Spleen (tissue), 7 donors: ENCODE data around the gene WDR35.

ENCODE experiments used
- CTCF ChIP-seq, 11 experiments: fragments of 200-600 bp in 7 of 11; fragments of 450-650 bp in 4 of 11; sonication (generic) in 4 of 11; IDR thresholded peaks in 8 of 11; conservative IDR thresholded peaks in 3 of 11; 1 replicate in 7 of 11; 2 replicates in 4 of 11; pipeline versions ENCODE4 v1.4.0 to v1.8.0; 2016 to 2021; ENCODE audit warnings: antibody characterized with exemption in 11 of 11, inconsistent platforms in 4 of 11, mild to moderate bottlenecking in 1 of 11
- POLR2A ChIP-seq, 3 donors: fragments of 450-650 bp; IDR thresholded peaks; one replicate each; pipeline ENCODE4 v1.5.1; 2017; ENCODE audit warnings: antibody characterized with exemption in 3 of 3, mild to moderate bottlenecking in 1 of 3
- POLR2AphosphoS5 ChIP-seq, 3 donors: sonication (generic); formaldehyde crosslinking; IDR thresholded peaks; one replicate each; pipeline ENCODE4 v1.5.1; 2017; ENCODE audit warnings: antibody characterized with exemption in 3 of 3
- donor health status: DM: no; HTN: no; CAD: no; lungs with moderate emphysema.
- donor health status: DM: no; HTN: no; CAD: no.
- donor health status: DM: no; HTN: no; CAD: no.

DNA sequence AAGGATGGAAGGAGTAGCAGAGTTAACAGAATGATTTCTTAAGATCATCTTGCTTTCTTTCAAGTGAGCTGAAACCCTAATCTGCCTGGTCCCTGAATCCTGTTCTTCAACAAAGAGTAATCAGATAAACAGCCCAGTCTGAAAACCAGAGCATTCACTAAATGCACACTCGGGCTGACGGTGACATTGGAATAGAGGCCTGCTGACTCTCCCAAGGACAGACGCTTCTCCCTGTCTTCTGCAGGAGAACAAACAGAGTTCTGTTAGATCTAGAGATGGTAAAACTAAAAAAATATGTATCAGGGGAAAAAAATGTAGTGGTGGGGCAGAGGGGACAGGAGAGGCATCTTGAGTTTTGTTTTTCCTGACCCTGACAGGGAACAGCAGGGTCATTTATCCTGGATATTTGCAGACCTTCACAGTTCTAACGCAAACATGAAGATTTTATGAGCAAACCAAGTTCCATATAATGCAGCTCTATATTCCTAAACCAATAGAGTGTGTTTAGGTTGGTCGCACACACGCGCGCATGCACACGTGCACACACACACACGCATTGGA, 15.2 kb upstream of the WDR35 start:
- no peak for TF ChIP-seq CTCF (IDR thresholded peaks at IDR 0.05 in 8 of 11, conservative IDR thresholded peaks at IDR 0.05 in 3 of 11)
- no peak for TF ChIP-seq POLR2A (IDR thresholded peaks at IDR 0.05)
- no peak for TF ChIP-seq POLR2AphosphoS5 (IDR thresholded peaks at IDR 0.05)
